ENCODE data around the gene MYO7A. TPM values are rescaled to one million over a fixed set of nuclear protein-coding genes. Genes with fewer than 3 reads are reported as not detected.

MYO7A gene
- total RNA-seq, 2 donors from 2014 or later = 0.32 TPM; not detected in 1

GRCh38 chr11:77130763-77131513, 2.9 kb downstream of the MYO7A start:
- DNase-seq (ENCODE audit: low spot score in 2 of 2) (no peak), ATAC-seq (no peak)
- Mint-ChIP-seq H3K27ac (peak overlapping the region in 1 of 2 donors; percentile 46), H3K36me3 (no peaks in the 10 kb centered on the region), H3K9me3 (no peaks in the 10 kb centered on the region)

GRCh38 chr11:77131560-77131959, 3.5 kb downstream of the MYO7A start:
- Mint-ChIP-seq H3K27ac (no peak overlapping the region), H3K36me3 (no peaks in the 10 kb centered on the region), H3K9me3 (no peaks in the 10 kb centered on the region)
- no peak for DNase-seq (ENCODE audit: low spot score in 2 of 2)
- ATAC-seq = no peak

DNA sequence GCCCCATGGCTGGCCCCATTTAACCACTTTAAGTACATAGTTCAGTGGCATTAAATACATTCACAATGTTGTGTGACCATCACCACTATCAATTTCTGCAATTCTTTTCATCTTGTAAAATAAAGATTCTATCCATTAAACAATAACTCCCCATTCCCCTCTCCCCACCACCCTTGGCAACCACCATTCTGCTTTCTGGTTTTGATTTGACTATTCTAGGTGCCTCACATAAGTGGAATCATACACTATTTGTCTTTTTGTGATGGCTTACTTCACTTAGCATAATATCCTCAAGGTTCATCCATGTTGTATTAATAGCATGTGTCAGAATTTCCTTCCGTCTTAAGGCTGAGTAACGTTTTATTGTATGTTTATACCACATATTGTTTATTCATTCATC, 7.0 kb downstream of the MYO7A start:
- no peaks in the 10 kb centered on the region for H3K9me3 Mint-ChIP-seq
- DNase-seq (ENCODE audit: low spot score in 2 of 2) (no peak), ATAC-seq (peak in 1 of 2 donors; percentile 52)

GRCh38 chr11:77136074-77136473, 8.0 kb downstream of the MYO7A start:
- ATAC-seq (peak; percentile 47 to 76), DNase-seq (ENCODE audit: low spot score in 2 of 2) (peak in 1 of 2 donors; percentile 26)
- no peaks in the 10 kb centered on the region for H3K36me3 Mint-ChIP-seq
- H3K27ac Mint-ChIP-seq = no peak overlapping the region
- H3K9me3 Mint-ChIP-seq = no peaks in the 10 kb centered on the region

More for the DNA sequence above, 7.0 kb downstream of the MYO7A start:
- Mint-ChIP-seq H3K36me3 (no peaks in the 10 kb centered on the region), H3K27ac (no peak overlapping the region)

DNA sequence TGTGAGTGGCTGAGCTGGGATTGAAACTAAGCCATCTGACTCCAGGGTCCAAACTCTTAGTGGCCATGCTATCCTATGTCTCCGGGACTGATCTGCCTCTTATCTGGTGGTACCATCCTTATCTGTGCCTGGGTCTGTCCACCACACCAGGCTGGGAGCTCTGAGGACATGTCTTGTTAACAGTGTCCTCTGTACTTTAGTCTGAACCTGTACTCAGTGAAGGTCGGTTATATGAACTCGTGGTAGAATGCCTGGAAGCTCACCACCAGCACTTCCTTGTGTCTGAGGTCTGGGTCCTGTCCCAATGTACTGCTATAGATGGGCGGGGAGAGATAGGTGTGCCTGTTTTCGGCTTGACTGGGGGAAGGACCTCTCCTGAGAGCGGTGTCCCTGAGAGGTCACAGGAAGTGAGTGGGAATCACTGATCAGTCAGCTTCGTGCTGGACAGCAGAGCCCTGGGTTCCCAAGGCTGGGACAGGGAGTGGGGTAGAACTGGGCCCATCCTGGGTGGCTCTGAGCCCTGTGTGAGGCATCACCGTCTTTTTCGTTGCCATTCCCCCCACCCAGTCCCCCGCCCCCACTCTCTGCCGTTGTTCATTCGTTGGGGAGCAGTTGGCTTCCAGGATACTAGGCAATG, 8.9 kb downstream of the MYO7A start:
- Mint-ChIP-seq H3K9me3 (no peaks in the 10 kb centered on the region), H3K27ac (no peak overlapping the region), H3K36me3 (no peaks in the 10 kb centered on the region)
- DNase-seq (ENCODE audit: low spot score in 2 of 2) = no peak
- ATAC-seq = no peak

DNA sequence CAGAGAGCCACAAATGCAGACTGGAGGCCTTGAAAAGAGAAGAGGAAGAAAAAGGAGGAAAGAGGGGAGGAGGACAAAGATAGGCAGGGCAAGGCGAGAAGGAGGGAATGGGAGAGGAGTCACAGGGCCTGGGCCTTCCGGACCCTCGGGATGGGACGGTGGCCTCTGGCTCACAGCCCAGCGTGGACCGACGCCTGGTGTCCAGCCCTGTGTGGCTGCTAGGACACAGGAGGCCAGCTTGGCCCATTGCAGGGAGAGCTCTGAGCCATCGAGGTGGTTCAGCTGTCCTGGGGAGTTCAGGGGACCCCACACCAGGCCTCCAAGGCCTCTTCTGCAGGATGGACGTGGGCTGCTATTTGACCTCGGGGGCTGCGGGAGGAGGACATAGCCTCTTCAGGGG, 9.4 kb downstream of the MYO7A start:
- Mint-ChIP-seq H3K36me3 (no peaks in the 10 kb centered on the region), H3K9me3 (no peaks in the 10 kb centered on the region), H3K27ac (no peak overlapping the region)
- ATAC-seq (no peak), DNase-seq (ENCODE audit: low spot score in 2 of 2) (no peak)

- Mint-ChIP-seq H3K9me3 (no peaks in the 10 kb centered on the region), H3K27ac (no peak overlapping the region), H3K36me3 (no peaks in the 10 kb centered on the region)
- ATAC-seq = no peak
- DNase-seq (ENCODE audit: low spot score in 2 of 2) = no peak
Measured at GRCh38 chr11:77138106-77138649, 10.1 kb downstream of the MYO7A start.

GRCh38 chr11:77139201-77139600, 11.2 kb downstream of the MYO7A start:
- no peaks in the 10 kb centered on the region for H3K36me3 Mint-ChIP-seq
- no peak for DNase-seq (ENCODE audit: low spot score in 2 of 2)
- ATAC-seq = no peak

DNA sequence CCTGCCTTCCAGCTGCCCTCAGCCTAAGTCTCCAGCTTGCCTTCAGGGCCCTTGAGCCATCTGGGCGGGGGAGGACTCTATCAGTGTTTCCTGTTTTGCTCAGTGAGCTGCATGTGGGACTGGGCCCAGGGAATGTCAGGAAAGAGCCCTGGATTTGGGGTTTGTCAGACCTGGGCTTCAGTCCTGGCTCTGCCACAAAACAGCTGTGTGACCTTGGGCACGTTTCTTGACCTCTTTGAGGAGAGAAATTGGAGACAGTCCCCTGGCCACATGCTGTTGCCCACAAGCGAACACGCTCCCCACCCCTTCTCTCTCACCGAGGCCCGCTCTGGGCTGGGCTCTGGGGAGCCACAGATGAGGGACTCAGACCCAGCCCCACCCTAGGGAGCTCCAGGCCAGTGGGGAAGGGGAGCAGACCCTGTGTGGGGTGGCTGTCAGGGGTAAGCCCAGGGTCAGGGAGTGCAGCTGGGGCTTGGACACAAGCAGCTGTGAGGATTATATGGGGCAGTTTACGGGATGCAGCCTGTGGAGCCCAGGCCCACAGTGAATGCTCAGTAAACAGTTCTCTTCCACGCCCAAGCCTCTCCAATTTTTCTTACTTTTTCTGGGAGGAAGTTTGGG, 12.3 kb downstream of the MYO7A start:
- no peak for ATAC-seq
- Mint-ChIP-seq H3K9me3 (no peaks in the 10 kb centered on the region), H3K36me3 (no peaks in the 10 kb centered on the region), H3K27ac (no peak overlapping the region)
- no peak for DNase-seq (ENCODE audit: low spot score in 2 of 2)

More at GRCh38 chr11:77139201-77139600, 11.2 kb downstream of the MYO7A start:
- no peak overlapping the region for H3K27ac Mint-ChIP-seq
- H3K9me3 Mint-ChIP-seq = no peaks in the 10 kb centered on the region

GRCh38 chr11:77141034-77141433, 13.0 kb downstream of the MYO7A start:
- no peak overlapping the region for H3K27ac Mint-ChIP-seq
- ATAC-seq (peak in 1 of 2 donors; percentile 74), DNase-seq (ENCODE audit: low spot score in 2 of 2) (no peak)
- H3K36me3 Mint-ChIP-seq = no peaks in the 10 kb centered on the region
- no peaks in the 10 kb centered on the region for H3K9me3 Mint-ChIP-seq

DNA sequence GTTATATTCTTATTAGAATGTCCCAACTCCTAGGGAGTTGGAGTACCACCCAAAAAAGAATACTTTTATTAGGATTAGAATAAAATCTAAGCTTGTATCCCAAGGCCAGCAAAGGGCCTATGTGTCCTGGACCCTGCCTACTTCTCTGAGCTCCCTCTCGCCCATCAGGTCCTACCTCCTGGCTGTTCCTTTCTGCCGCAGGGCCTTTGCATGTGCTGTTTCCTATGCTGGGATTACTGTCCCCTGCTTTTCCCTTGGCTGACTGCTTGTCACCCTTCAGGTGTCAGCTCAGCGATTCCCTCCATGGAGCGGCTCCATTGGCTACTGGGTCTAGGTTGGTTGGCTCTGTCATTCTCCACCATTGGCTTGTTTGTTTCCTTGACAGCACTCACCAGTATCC, 13.4 kb downstream of the MYO7A start:
- Mint-ChIP-seq H3K9me3 (no peaks in the 10 kb centered on the region), H3K27ac (no peak overlapping the region), H3K36me3 (no peaks in the 10 kb centered on the region)
- ATAC-seq = no peak
- no peak for DNase-seq (ENCODE audit: low spot score in 2 of 2)

GRCh38 chr11:77142091-77142975, 14.3 kb downstream of the MYO7A start:
- DNase-seq (ENCODE audit: low spot score in 2 of 2) (no peak), ATAC-seq (peak; percentile 61 to 63)
- H3K36me3 Mint-ChIP-seq = no peaks in the 10 kb centered on the region
- H3K27ac Mint-ChIP-seq = peak overlapping the region in 1 of 2 donors; percentile 63
- no peaks in the 10 kb centered on the region for H3K9me3 Mint-ChIP-seq

DNA sequence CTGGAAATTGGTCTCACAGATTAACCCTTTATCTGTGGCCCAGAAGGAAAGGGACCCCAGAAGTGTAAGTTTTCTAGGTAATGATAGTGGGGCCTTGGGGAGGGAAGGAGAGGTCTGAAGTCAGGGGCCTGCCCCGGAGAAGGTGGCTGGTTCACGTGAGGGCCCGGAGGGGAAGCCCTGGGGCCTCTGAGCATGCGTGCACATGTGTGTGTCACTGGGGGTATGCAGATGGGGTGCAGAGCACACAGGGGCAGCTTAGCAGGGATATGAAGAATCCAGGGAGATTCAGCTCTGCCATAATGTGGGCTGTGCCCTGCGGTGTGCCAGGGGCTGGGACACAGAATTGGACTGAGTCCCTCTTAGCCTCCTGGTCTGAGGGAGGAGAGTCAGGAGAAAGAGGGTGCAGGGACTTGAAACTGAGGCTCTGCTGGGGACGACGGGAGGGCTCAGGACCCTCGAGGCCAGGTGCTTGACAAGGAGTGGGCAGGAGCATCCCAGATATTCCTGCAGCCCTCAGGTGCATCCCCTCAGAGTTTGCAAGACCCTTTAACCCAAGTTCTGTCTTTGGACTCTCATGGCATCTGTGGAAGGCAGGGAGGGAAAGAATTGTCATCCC, 15.5 kb downstream of the MYO7A start:
- ATAC-seq (no peak), DNase-seq (ENCODE audit: low spot score in 2 of 2) (no peak)
- Mint-ChIP-seq H3K9me3 (no peaks in the 10 kb centered on the region), H3K27ac (peak overlapping the region in 1 of 2 donors; percentile 9), H3K36me3 (no peaks in the 10 kb centered on the region)

- H3K36me3 Mint-ChIP-seq = no peaks in the 10 kb centered on the region
- no peak for DNase-seq (ENCODE audit: low spot score in 2 of 2)
- ATAC-seq = no peak
- H3K27ac Mint-ChIP-seq = no peak overlapping the region
- no peaks in the 10 kb centered on the region for H3K9me3 Mint-ChIP-seq
Measured at GRCh38 chr11:77144196-77144856, 16.3 kb downstream of the MYO7A start.

DNA sequence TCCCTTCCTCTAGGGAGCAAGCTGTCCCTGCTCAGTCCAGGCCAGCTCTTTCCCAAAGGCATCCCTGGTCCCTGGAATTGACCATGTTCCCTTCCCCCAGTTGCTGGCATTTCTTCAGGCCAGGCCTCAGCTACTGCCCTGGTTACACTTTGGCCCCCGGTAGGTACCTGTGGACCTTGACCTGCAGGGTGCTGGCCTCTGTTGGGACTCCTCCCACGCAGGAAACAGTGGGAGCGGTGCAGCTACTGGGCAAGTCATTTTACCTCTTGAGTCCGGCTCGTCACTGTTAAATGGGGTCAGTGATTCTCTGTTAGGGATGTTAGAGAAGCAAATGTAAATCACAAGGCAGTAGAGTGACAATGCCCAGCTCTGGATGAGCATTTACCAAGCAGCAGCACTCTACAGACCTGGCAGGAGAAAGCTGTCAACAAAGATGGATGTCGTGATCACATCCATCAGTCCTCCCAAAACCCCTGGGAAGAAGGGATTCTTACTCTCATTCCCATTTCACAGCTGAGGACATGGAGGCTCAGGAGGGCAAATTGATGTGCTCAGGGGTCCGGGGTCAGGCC, 16.9 kb downstream of the MYO7A start:
- ATAC-seq = no peak
- H3K9me3 Mint-ChIP-seq = no peaks in the 10 kb centered on the region
- H3K36me3 Mint-ChIP-seq = no peaks in the 10 kb centered on the region
- DNase-seq (ENCODE audit: low spot score in 2 of 2) = no peak
- H3K27ac Mint-ChIP-seq = no peak overlapping the region
